GM12891 (cell line): ENCODE data around the gene PPP1R1B.

Source experiments
- POLR2A ChIP-seq: IDR thresholded peaks from 2 replicates; pipeline ENCODE4 v1.6.1; 2011; ENCODE audit warnings: low read depth, low read length, control low read depth
- POLR2AphosphoS5 ChIP-seq: IDR thresholded peaks from 2 replicates; pipeline ENCODE4 v1.6.1; 2011; ENCODE audit warnings: low read depth, low read length, control low read depth

- TF ChIP-seq POLR2AphosphoS5 (no peak), POLR2A (no peak)
Measured at GRCh38 chr17:39659279-39660010, 32.7 kb downstream of the PPP1R1B start.
